HL-60 (cell line): Measurements from ENCODE around the gene PPP1R1A.

Experiments
- CTCF ChIP-seq: IDR thresholded peaks from one replicate; pipeline ENCODE4 v1.5.1; 2011; ENCODE audit warnings: low read length, control low read depth, inconsistent platforms; ENCODE audit not compliant: insufficient read depth
- GABPA ChIP-seq: IDR thresholded peaks from 2 replicates; pipeline ENCODE4 v1.6.1; 2012; ENCODE audit warnings: low read depth
- POLR2AphosphoS5 ChIP-seq: IDR thresholded peaks from 2 replicates; pipeline ENCODE4 v1.6.1; 2012; ENCODE audit warnings: low read depth
- REST ChIP-seq: IDR thresholded peaks from 2 replicates; pipeline ENCODE4 v1.6.1; 2012; ENCODE audit warnings: low read depth; ENCODE audit not compliant: insufficient replicate concordance
- SPI1 ChIP-seq: IDR thresholded peaks from 2 replicates; pipeline ENCODE4 v1.6.1; 2012; ENCODE audit warnings: low read depth, mild to moderate bottlenecking, borderline replicate concordance

GRCh38 chr12:54590978-54591591 lies 2.6 kb upstream of the PPP1R1A start:
- TF ChIP-seq CTCF (no peak), GABPA (no peak), POLR2AphosphoS5 (no peak), REST (no peak), SPI1 (no peak)
